SU-DHL-6 (cell line): ENCODE data around the gene ANKLE1.

Experiments used
- CTCF ChIP-seq: fragments of 200-600 bp; sonication (generic); IDR thresholded peaks from one replicate; pipeline ENCODE4 v1.5.1; 2017; ENCODE audit warnings: antibody characterized with exemption, mild to moderate bottlenecking, low read length, moderate library complexity; ENCODE audit not compliant: insufficient read depth, poor library complexity, severe bottlenecking
- EZH2phosphoT487 ChIP-seq: fragments of 200-600 bp; sonication (generic), shearing (Covaris generic); conservative IDR thresholded peaks from 2 replicates; pipeline ENCODE4 v1.6.1; 2018; ENCODE audit warnings: mild to moderate bottlenecking, antibody characterized with exemption, low read length, moderate library complexity, mixed read lengths

- TF ChIP-seq CTCF (no peak), EZH2phosphoT487 (no peak)
Measured at GRCh38 chr19:17314007-17314593, 32.4 kb downstream of the ANKLE1 start.
